Activated CD4-positive, alpha-beta T cell treated with anti-CD3 and anti-CD28 coated beads for 48 hours (primary cell): ENCODE data around the gene KBTBD4.
"Not testable (repeated sequence)": the region's sequence is repeated elsewhere in the genome, so short reads cannot be mapped to it uniquely, and the experiment has no call there.

Source experiments
- DNase-seq: peaks from one replicate; pipeline ENCODE4 v3.0.0-alpha.2; 2020

KBTBD4 gene

GRCh38 chr11:47589977-47590861 is 11.4 kb upstream of the KBTBD4 start:
- no peak for DNase-seq

GRCh38 chr11:47589584-47589976 is 10.8 kb upstream of the KBTBD4 start:
- DNase-seq = no peak

- DNase-seq = no peak
Measured at GRCh38 chr11:47589118-47589517, 10.3 kb upstream of the KBTBD4 start.

GRCh38 chr11:47587723-47588326 is 9.1 kb upstream of the KBTBD4 start:
- DNase-seq = no peak

GRCh38 chr11:47587039-47587716 is 8.4 kb upstream of the KBTBD4 start:
- DNase-seq = no peak

- no peak for DNase-seq
Measured at GRCh38 chr11:47586098-47586855, 7.5 kb upstream of the KBTBD4 start, which contains the start of gene FAM180B. Gene FAM180B, plus strand, starts transcription at chr11:47586678. Its CDS starts 91 bp downstream, at chr11:47586769.

- no peak for DNase-seq
Measured at GRCh38 chr11:47583844-47584243, 5.1 kb upstream of the KBTBD4 start.

- DNase-seq = no peak
Measured at GRCh38 chr11:47577460-47578041, 1.2 kb downstream of the KBTBD4 start.

GRCh38 chr11:47573321-47573720 is 5.4 kb downstream of the KBTBD4 start:
- no peak for DNase-seq

GRCh38 chr11:47572715-47573255 is 6.0 kb downstream of the KBTBD4 start:
- no peak for DNase-seq

GRCh38 chr11:47571895-47572294 is 6.9 kb downstream of the KBTBD4 start:
- no peak for DNase-seq

- DNase-seq = no peak
Measured at GRCh38 chr11:47571357-47571729, 7.4 kb downstream of the KBTBD4 start.

- DNase-seq = no peak
Measured at GRCh38 chr11:47570651-47571356, 8.0 kb downstream of the KBTBD4 start.

GRCh38 chr11:47569646-47570045 is 9.1 kb downstream of the KBTBD4 start:
- no peak for DNase-seq

- DNase-seq = no peak
Measured at GRCh38 chr11:47566149-47566698, 12.5 kb downstream of the KBTBD4 start.

- DNase-seq = peak; percentile 82
Measured at GRCh38 chr11:47565340-47566148, 13.2 kb downstream of the KBTBD4 start, which contains the start of gene PTPMT1. Gene PTPMT1, plus strand, starts transcription at chr11:47565599. Its CDS starts 24 bp downstream, at chr11:47565623.

GRCh38 chr11:47564933-47565339 is 13.8 kb downstream of the KBTBD4 start:
- no peak for DNase-seq

GRCh38 chr11:47564366-47564765 is 14.4 kb downstream of the KBTBD4 start:
- DNase-seq = not testable (repeated sequence)

GRCh38 chr11:47562393-47562792 is 16.4 kb downstream of the KBTBD4 start:
- DNase-seq = not testable (repeated sequence)

- DNase-seq = no peak
Measured at GRCh38 chr11:47560426-47560825, 18.3 kb downstream of the KBTBD4 start.
